Activated T-cell treated with anti-CD3 and anti-CD28 coated beads, Interleukin-2, amount 50 U/mL, for 4 hours (primary cell): ENCODE data around the gene TBC1D10A. TPM values are rescaled to one million over a fixed set of nuclear protein-coding genes. Genes with fewer than 3 reads are reported as not detected.

Experiments used
- ATAC-seq, 2 donors: fragments of 200-7000 bp; cut with Tn5 transposase; one replicate each; pipeline ENCODE4 v1.10.0; 2021
- DNase-seq: peaks from one replicate; pipeline ENCODE4 v3.0.0-alpha.2; 2020
- H3K27me3 Mint-ChIP-seq: one replicate; pipeline ENCODE4 v1.8.0; 2021; ENCODE audit warnings: low read depth, mixed read lengths
- H3K36me3 Mint-ChIP-seq: one replicate; pipeline ENCODE4 v1.8.0; 2022; ENCODE audit warnings: mixed read lengths; ENCODE audit not compliant: insufficient read depth
- H3K4me1 Mint-ChIP-seq: one replicate; pipeline ENCODE4 v1.8.0; 2021; ENCODE audit warnings: low read depth, mixed read lengths
- H3K4me3 Mint-ChIP-seq: one replicate; pipeline ENCODE4 v1.8.0; 2021; ENCODE audit warnings: mild to moderate bottlenecking, moderate library complexity, mixed read lengths
- H3K9me3 Mint-ChIP-seq: one replicate; pipeline ENCODE4 v1.8.0; 2021; ENCODE audit warnings: mixed read lengths
- total RNA-seq, 3 donors: library from RNA; stranded (reverse); gene quantifications; one replicate each; pipeline ENCODE4 v1.2.1, GENCODE V29; 2021

TBC1D10A gene
- total RNA-seq, 3 donors from 2014 or later: 12.6 to 16.4 (median 14.0) TPM

- H3K4me1 Mint-ChIP-seq: peaks cover 22% of the 10 kb centered on the region
- no peak overlapping the region for H3K4me3 Mint-ChIP-seq
These were observed 66.5 kb downstream of the TBC1D10A start for GRCh38 chr22:30260276-30260675.

GRCh38 chr22:30254314-30254713, 72.4 kb downstream of the TBC1D10A start:
- Mint-ChIP-seq H3K4me3 (no peak overlapping the region), H3K36me3 (no peaks in the 10 kb centered on the region), H3K4me1 (peaks cover 16% of the 10 kb centered on the region), H3K27me3 (no peaks in the 10 kb centered on the region), H3K9me3 (no peaks in the 10 kb centered on the region)
- no peak for DNase-seq
- no peak for ATAC-seq

More at GRCh38 chr22:30260276-30260675, 66.5 kb downstream of the TBC1D10A start:
- Mint-ChIP-seq H3K27me3 (no peaks in the 10 kb centered on the region), H3K9me3 (no peaks in the 10 kb centered on the region), H3K36me3 (peaks cover 6% of the 10 kb centered on the region)
- ATAC-seq (no peak), DNase-seq (no peak)

DNA sequence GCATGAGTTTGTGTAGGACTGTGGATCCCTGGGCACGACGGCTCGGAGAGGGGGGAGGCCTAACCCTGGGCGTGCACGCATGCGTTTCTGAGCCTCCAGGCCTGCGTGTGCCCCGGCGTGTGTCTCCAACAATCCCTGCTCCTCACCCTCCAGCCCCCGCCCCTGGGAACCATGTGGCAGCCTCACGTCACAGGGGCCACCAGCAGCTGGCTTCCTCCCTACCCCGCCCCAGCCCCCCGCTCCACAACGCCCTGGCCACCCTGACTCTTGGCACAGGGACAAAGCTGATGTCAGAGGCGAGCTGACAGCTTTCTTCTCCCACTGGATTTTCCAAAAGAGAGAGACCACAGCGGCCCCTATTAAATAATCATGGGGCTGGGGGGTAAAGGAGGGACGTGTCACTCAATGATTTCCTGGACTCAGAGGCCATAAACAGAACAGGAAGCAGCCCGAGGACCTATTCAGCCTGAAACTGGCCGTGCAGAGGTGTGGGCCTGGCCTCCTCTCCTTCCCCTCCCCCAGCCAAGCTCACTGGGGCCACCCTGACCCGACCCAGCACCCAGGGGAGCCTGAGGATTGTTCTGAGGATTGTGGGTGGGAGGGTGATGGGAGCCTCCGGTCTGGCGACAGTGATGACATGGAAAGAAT, 73.4 kb downstream of the TBC1D10A start:
- Mint-ChIP-seq H3K9me3 (no peaks in the 10 kb centered on the region), H3K4me3 (no peak overlapping the region), H3K4me1 (peaks cover 21% of the 10 kb centered on the region), H3K36me3 (no peaks in the 10 kb centered on the region), H3K27me3 (no peaks in the 10 kb centered on the region)
- ATAC-seq (no peak), DNase-seq (no peak)

- no peaks in the 10 kb centered on the region for H3K36me3 Mint-ChIP-seq
- no peak overlapping the region for H3K4me3 Mint-ChIP-seq
- ATAC-seq: no peak
- H3K4me1 Mint-ChIP-seq: peaks cover 24% of the 10 kb centered on the region
- peaks cover 3% of the 10 kb centered on the region for H3K27me3 Mint-ChIP-seq
- no peaks in the 10 kb centered on the region for H3K9me3 Mint-ChIP-seq
- DNase-seq: no peak
These were observed 74.1 kb downstream of the TBC1D10A start for GRCh38 chr22:30252411-30253204.

GRCh38 chr22:30251711-30252110, 75.0 kb downstream of the TBC1D10A start:
- Mint-ChIP-seq H3K27me3 (peaks cover 3% of the 10 kb centered on the region), H3K9me3 (no peaks in the 10 kb centered on the region), H3K36me3 (no peaks in the 10 kb centered on the region), H3K4me1 (peaks cover 33% of the 10 kb centered on the region), H3K4me3 (no peak overlapping the region)
- DNase-seq (no peak), ATAC-seq (no peak)

DNA sequence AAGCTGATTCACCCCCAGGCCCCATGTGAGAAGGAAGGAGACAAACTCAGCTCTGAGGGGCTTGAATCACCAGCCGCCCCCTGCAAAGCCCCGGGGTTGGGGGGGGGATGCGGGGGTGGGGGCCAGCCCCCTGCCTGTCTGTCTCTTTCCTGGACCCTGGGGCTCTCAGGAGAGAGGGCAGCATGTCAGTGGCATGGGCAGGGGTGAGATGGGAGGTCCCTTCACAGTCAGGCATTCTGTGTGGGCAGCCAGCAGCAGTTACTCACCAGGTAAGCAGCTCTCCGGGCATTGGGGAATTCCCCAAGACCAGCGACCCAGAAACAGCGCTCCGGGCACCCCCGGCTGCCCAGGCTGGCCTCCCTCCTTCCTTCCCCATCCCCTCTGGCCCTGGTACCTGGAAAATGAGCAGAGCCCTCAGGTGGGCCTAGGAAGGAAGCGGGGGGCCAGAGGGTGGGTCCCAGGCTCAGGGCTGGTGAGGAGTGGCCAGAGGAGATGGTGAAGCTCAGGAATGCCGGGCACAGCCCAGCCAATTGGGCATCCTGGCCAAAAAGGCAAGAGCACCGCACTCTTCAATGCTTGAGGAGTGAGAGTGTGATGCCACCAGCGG, 76.0 kb downstream of the TBC1D10A start:
- no peak for DNase-seq
- no peak overlapping the region for H3K4me3 Mint-ChIP-seq

DNA sequence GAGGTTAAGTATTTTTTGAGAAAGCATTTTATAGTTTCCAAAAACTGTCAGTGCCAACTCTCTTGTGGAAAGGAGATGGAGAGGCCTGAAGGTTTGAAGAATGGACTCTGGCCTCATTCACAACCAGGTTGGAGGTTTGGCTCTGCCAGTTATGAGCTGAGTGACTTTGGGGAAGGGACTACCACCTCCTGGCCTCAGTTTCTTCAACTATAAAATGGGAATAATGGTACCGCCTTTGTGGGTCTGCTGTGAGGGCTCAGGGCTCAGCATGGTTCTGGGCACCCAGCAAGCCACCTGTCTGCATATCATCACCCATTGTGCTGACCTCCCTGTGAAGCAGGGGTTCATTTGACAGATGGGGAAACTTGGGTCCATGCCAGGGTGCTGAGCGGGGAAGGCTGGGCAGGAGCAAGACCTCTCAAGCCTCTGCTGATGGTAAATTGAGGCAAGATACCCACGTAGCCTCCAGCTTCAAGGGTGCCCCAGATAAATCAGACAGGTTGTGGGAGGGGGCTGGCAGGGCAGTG, 76.6 kb downstream of the TBC1D10A start:
- H3K4me1 Mint-ChIP-seq: peaks cover 39% of the 10 kb centered on the region
- H3K9me3 Mint-ChIP-seq: no peaks in the 10 kb centered on the region
- ATAC-seq (no peak), DNase-seq (no peak)
- H3K36me3 Mint-ChIP-seq: peaks cover 3% of the 10 kb centered on the region
- peaks cover 3% of the 10 kb centered on the region for H3K27me3 Mint-ChIP-seq
- no peak overlapping the region for H3K4me3 Mint-ChIP-seq

More for the DNA sequence above, 76.0 kb downstream of the TBC1D10A start:
- H3K36me3 Mint-ChIP-seq: no peaks in the 10 kb centered on the region
- peaks cover 35% of the 10 kb centered on the region for H3K4me1 Mint-ChIP-seq
- ATAC-seq: peak; percentile 30 to 40
- peaks cover 3% of the 10 kb centered on the region for H3K27me3 Mint-ChIP-seq
- no peaks in the 10 kb centered on the region for H3K9me3 Mint-ChIP-seq

GRCh38 chr22:30249049-30250038, 77.4 kb downstream of the TBC1D10A start:
- peaks cover 43% of the 10 kb centered on the region for H3K4me1 Mint-ChIP-seq
- H3K36me3 Mint-ChIP-seq: peaks cover 7% of the 10 kb centered on the region
- H3K27me3 Mint-ChIP-seq: peaks cover 3% of the 10 kb centered on the region
- no peaks in the 10 kb centered on the region for H3K9me3 Mint-ChIP-seq
- no peak for DNase-seq
- peak overlapping the region; percentile 58 for H3K4me3 Mint-ChIP-seq
- ATAC-seq: no peak

DNA sequence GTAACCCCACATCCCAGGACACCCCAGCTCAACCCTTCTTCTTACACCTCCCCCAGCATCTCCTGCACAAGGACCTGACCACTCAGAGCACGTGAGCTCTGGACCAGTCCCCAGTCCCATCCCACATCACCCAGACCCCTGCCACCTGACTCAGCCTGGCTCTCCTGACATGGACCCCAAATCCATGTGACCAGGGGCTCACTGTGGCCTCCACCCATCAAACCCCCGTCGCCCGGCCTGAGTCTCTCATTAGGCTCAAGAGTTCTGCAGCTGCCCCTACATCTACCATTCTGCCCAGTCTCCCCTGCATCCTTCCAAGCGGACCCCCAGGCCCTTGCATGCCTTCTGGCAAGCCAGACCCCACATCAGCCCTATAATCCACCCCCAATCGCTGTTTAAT, 78.3 kb downstream of the TBC1D10A start:
- peak overlapping the region; percentile 58 for H3K4me3 Mint-ChIP-seq
- H3K4me1 Mint-ChIP-seq: peaks cover 50% of the 10 kb centered on the region
- peaks cover 3% of the 10 kb centered on the region for H3K27me3 Mint-ChIP-seq
- ATAC-seq: no peak
- no peak for DNase-seq
- H3K36me3 Mint-ChIP-seq: peaks cover 15% of the 10 kb centered on the region
- no peaks in the 10 kb centered on the region for H3K9me3 Mint-ChIP-seq

DNA sequence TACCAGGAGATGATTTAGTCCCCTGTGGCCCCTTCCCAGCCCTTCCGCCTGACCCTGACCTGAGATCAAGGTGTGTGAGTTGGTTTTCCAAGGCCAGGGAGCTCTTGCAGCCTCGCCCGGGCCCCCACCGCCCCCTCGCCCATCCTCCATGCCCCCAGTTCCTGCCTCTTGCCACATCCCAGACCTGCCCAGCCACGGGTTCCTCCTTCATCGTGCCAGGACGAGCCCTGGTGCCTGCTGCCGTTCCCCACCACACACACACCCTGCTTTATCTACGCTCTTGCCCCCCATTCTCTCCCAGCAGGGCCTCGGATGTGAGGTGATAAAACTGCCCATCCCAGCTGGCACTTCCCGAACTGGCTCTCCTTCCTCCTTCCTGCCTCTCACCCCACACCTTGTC, 78.8 kb downstream of the TBC1D10A start:
- DNase-seq: no peak
- H3K9me3 Mint-ChIP-seq: no peaks in the 10 kb centered on the region
- H3K36me3 Mint-ChIP-seq: peaks cover 18% of the 10 kb centered on the region
- peaks cover 50% of the 10 kb centered on the region for H3K4me1 Mint-ChIP-seq
- no peak for ATAC-seq
- peak overlapping the region; percentile 35 for H3K4me3 Mint-ChIP-seq
- H3K27me3 Mint-ChIP-seq: peaks cover 3% of the 10 kb centered on the region

DNA sequence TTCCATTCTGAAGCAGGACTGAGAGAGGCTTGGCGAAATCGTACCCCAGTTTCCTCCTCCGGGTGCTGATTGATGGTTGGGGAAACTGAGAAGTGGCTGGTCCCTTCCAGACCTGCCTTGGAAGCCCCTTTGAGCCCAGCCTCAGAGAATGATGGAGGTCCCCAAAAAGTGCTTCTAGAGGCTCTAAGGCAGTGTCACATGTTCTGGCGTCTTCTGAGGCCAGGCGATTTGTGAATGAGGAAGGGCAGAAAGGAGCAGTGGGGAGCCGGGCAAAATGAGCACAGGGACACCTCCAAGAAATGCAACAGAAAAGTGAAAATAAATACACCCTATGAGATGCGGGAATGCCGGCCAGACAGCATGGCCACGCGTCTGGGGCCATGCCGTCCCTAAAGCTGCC, 79.2 kb downstream of the TBC1D10A start:
- DNase-seq (no peak), ATAC-seq (no peak)
- H3K9me3 Mint-ChIP-seq: no peaks in the 10 kb centered on the region

DNA sequence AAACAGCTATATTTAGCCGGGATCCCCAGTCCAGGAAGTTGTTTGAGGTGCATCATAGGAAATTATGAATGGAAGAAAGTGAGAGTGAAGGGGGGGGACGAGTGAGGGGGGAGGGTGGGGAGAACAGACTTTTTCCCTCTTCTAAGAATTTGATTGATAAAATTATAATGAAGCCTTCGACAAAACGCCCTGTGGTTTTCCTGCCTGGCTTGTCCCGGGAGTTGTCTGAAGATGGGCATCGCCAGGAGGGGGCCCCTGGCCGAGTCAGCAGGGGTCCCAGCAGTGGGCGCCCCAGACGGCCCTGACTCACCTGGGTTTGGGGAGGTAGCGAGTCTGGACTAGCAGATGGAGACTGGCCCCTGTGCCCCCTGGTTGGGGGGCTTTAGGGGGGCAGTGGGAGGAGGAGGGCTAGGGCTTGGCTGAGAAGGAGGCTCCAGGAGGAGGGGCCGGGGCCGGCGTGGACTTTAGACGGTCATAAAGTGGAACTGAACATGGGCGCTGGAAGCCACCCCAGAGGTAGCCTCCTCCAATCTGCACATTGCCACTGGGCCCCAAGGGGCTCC, 79.8 kb downstream of the TBC1D10A start:
- Mint-ChIP-seq H3K36me3 (peaks cover 23% of the 10 kb centered on the region), H3K4me1 (peaks cover 49% of the 10 kb centered on the region), H3K9me3 (no peaks in the 10 kb centered on the region), H3K27me3 (peaks cover 3% of the 10 kb centered on the region), H3K4me3 (peak overlapping the region; percentile 92)
- DNase-seq: no peak
- ATAC-seq: peak; percentile 5 to 10

More for the DNA sequence above, 79.2 kb downstream of the TBC1D10A start:
- Mint-ChIP-seq H3K4me1 (peaks cover 49% of the 10 kb centered on the region), H3K4me3 (peak overlapping the region; percentile 92), H3K36me3 (peaks cover 22% of the 10 kb centered on the region), H3K27me3 (peaks cover 3% of the 10 kb centered on the region)
